Stromal cell of bone marrow (primary cell): Measurements from ENCODE around the gene EGFL7.

Source experiments
- DNase-seq: peaks from one replicate; pipeline ENCODE4 v3.0.0-alpha.2; 2012; ENCODE audit warnings: low read depth

EGFL7 gene

GRCh38 chr9:136718345-136719194 is 55.9 kb downstream of the EGFL7 start:
- DNase-seq, result no peak

- no peak for DNase-seq
Measured at GRCh38 chr9:136719195-136719880, 56.6 kb downstream of the EGFL7 start.

GRCh38 chr9:136720251-136720897 is 57.7 kb downstream of the EGFL7 start:
- DNase-seq, result no peak

GRCh38 chr9:136720898-136721338 is 58.2 kb downstream of the EGFL7 start:
- DNase-seq, result no peak

- DNase-seq, result no peak
Measured at GRCh38 chr9:136721339-136722092, 58.8 kb downstream of the EGFL7 start.
